SK-N-SH (cell line): ENCODE measurements around the gene RARB. TPM values are rescaled to one million over a fixed set of nuclear protein-coding genes. Genes with fewer than 3 reads are reported as not detected.

Experiments used
- CTCF ChIA-PET: fragments of 300-600, 350-600 bp; formaldehyde crosslinking; extraction: SDS; loops from one replicate; lab custom pipeline; 2021; lab: Yijun Ruan, JAX
- POLR2A ChIA-PET: fragments of 350-600 bp; sonication (Branson Sonifier 250); formaldehyde crosslinking; extraction: SDS; loops from one replicate; lab custom pipeline; 2020; ENCODE audit warnings: antibody characterized with exemption, inconsistent platforms; lab: Yijun Ruan, JAX
- DNase-seq: peaks from one replicate; pipeline ENCODE4 v3.0.0; 2012
- H2AFZ ChIP-seq: fragments of 200-600 bp; sonication (generic); 2 replicates; pipeline ENCODE4 v1.8.1; 2016; ENCODE audit warnings: antibody characterized with exemption, mild to moderate bottlenecking, low read depth
- H3F3A ChIP-seq: fragments of 200-600 bp; sonication (generic); replicated peaks from 2 replicates; pipeline ENCODE3; 2016; ENCODE audit warnings: antibody characterized with exemption, mild to moderate bottlenecking; ENCODE audit not compliant: insufficient read depth
- H3K27ac ChIP-seq, 2 experiments: fragments of 200-500 bp in 1 of 2; fragments of 200-600 bp in 1 of 2; sonication (Bioruptor generic) in 1 of 2; sonication (generic), shearing (Covaris generic) in 1 of 2; 2 replicates each; pipeline versions ENCODE4 v1.5.1 to v1.6.1; 2014 to 2016; ENCODE audit warnings: low read depth in 2 of 2, inconsistent platforms in 1 of 2, low read length in 1 of 2, mild to moderate bottlenecking in 1 of 2, mixed read lengths in 1 of 2
- H3K27me3 ChIP-seq: fragments of 200-600 bp; sonication (generic), shearing (Covaris generic); 2 replicates; pipeline ENCODE4 v1.6.1; 2016; ENCODE audit warnings: mixed run types; ENCODE audit not compliant: insufficient read depth
- H3K36me3 ChIP-seq, 2 experiments: fragments of 200-500 bp in 1 of 2; fragments of 200-600 bp in 1 of 2; sonication (Bioruptor generic) in 1 of 2; sonication (generic) in 1 of 2; replicated peaks in 1 of 2; 2 replicates each; pipeline versions ENCODE3 to v1.5.1; 2014 to 2016; ENCODE audit warnings: low read length in 1 of 2, mild to moderate bottlenecking in 1 of 2; ENCODE audit not compliant: insufficient read depth in 2 of 2, control insufficient read depth in 1 of 2
- H3K4me1 ChIP-seq, 2 experiments: fragments of 200-500 bp in 1 of 2; fragments of 200-600 bp in 1 of 2; sonication (Bioruptor generic) in 1 of 2; sonication (generic), shearing (Covaris generic) in 1 of 2; 2 replicates each; pipeline versions ENCODE4 v1.5.1 to v1.6.1; 2014 to 2016; ENCODE audit warnings: low read depth in 1 of 2, low read length in 1 of 2, mixed run types in 1 of 2; ENCODE audit not compliant: insufficient read depth in 2 of 2, control insufficient read depth in 1 of 2
- H3K4me2 ChIP-seq: fragments of 200-600 bp; sonication (generic), shearing (Covaris generic); 2 replicates; pipeline ENCODE4 v1.6.1; 2017; ENCODE audit warnings: mixed run types
- H3K4me3 ChIP-seq, 2 experiments: fragments of 200-500 bp in 1 of 2; fragments of 200-600 bp in 1 of 2; sonication (Bioruptor generic) in 1 of 2; sonication (generic), shearing (Covaris generic) in 1 of 2; 2 replicates each; pipeline versions ENCODE4 v1.5.1 to v1.8.1; 2014 to 2016; ENCODE audit warnings: low read depth in 2 of 2, inconsistent platforms in 1 of 2, low read length in 1 of 2, mild to moderate bottlenecking in 1 of 2, mixed read lengths in 1 of 2, moderate library complexity in 1 of 2
- H3K79me2 ChIP-seq: fragments of 200-600 bp; sonication (generic); 2 replicates; pipeline ENCODE4 v1.8.1; 2017; ENCODE audit warnings: mild to moderate bottlenecking; ENCODE audit not compliant: insufficient read depth
- H3K9ac ChIP-seq: fragments of 200-600 bp; sonication (generic); 2 replicates; pipeline ENCODE4 v1.6.1; 2017; ENCODE audit warnings: mixed run types
- H3K9me2 ChIP-seq: fragments of 200-600 bp; sonication (generic); 2 replicates; pipeline ENCODE4 v1.6.1; 2017; ENCODE audit warnings: mixed run types
- H3K9me3 ChIP-seq: fragments of 200-600 bp; sonication (generic); 2 replicates; pipeline ENCODE4 v1.6.1; 2017; ENCODE audit warnings: mixed run types, mild to moderate bottlenecking, moderate library complexity
- H4K20me1 ChIP-seq: fragments of 200-600 bp; sonication (generic); 2 replicates; pipeline ENCODE4 v1.6.1; 2017; ENCODE audit warnings: mild to moderate bottlenecking, mixed run types; ENCODE audit not compliant: insufficient read depth
- ELF1 ChIP-seq: IDR thresholded peaks from 2 replicates; pipeline ENCODE4 v1.4.0; 2012
- EP300 ChIP-seq, 2 experiments: IDR thresholded peaks; 2 replicates each; pipeline versions ENCODE4 v1.4.0 to v1.6.1; 2012; ENCODE audit warnings: borderline replicate concordance in 1 of 2, low read depth in 1 of 2, low read length in 1 of 2
- EZH2phosphoT487 ChIP-seq: fragments of 200-600 bp; sonication (generic); IDR thresholded peaks from 2 replicates; pipeline ENCODE4 v1.6.1; 2017; ENCODE audit warnings: low read depth, mixed run types, mild to moderate bottlenecking, antibody characterized with exemption, moderate library complexity, borderline replicate concordance
- FOSL2 ChIP-seq: IDR thresholded peaks from 2 replicates; pipeline ENCODE4 v1.4.0; 2012; ENCODE audit warnings: low read depth, mild to moderate bottlenecking, moderate library complexity, borderline replicate concordance
- FOXM1 ChIP-seq: IDR thresholded peaks from 2 replicates; pipeline ENCODE4 v1.4.0; 2012; ENCODE audit warnings: low read depth, mild to moderate bottlenecking
- GABPA ChIP-seq: IDR thresholded peaks from 2 replicates; pipeline ENCODE4 v1.4.0; 2012; ENCODE audit warnings: low read depth, mild to moderate bottlenecking
- IRF3 ChIP-seq: fragments of 150-350 bp; IDR thresholded peaks from 2 replicates; pipeline ENCODE4 v1.6.1; 2016; ENCODE audit warnings: mild to moderate bottlenecking, low read depth, low read length
- MAX ChIP-seq: IDR thresholded peaks from 2 replicates; pipeline ENCODE4 v1.4.0; 2012; ENCODE audit warnings: low read depth
- NRF1 ChIP-seq: IDR thresholded peaks from 2 replicates; pipeline ENCODE4 v1.6.1; 2012; ENCODE audit warnings: low read depth, mild to moderate bottlenecking, low read length
- RAD21 ChIP-seq: IDR thresholded peaks from 2 replicates; pipeline ENCODE4 v1.6.1; 2012; ENCODE audit warnings: mild to moderate bottlenecking, low read length
- RCOR1 ChIP-seq: fragments of 150-350 bp; IDR thresholded peaks from 2 replicates; pipeline ENCODE4 v1.6.1; 2017; ENCODE audit warnings: antibody characterized with exemption, low read length
- RFX5 ChIP-seq: IDR thresholded peaks from 2 replicates; pipeline ENCODE4 v1.6.1; 2012; ENCODE audit warnings: mild to moderate bottlenecking, improper control_type of control experiment, low read length
- TCF12 ChIP-seq: IDR thresholded peaks from 2 replicates; pipeline ENCODE4 v1.4.0; 2012
- TEAD4 ChIP-seq: IDR thresholded peaks from 2 replicates; pipeline ENCODE4 v1.4.0; 2012; ENCODE audit warnings: mild to moderate bottlenecking, borderline replicate concordance; ENCODE audit not compliant: insufficient read depth
- YY1 ChIP-seq: IDR thresholded peaks from 2 replicates; pipeline ENCODE4 v1.4.0; 2012; ENCODE audit warnings: low read depth, mild to moderate bottlenecking
- polyA plus RNA-seq, 3 experiments: library from polyadenylated mRNA; depleted of rRNA; stranded (reverse); fragments of >200 nt; gene quantifications; 2 replicates each; pipeline ENCODE4 v1.2.3, GENCODE V29; 2012
- TF ChIP-seq, protein P1 (sequence below): IDR thresholded peaks from 2 replicates; pipeline ENCODE4 v1.6.1; 2012; ENCODE audit warnings: mild to moderate bottlenecking, low read depth, low read length, moderate library complexity

The RARB gene
- polyA plus RNA-seq, 1 of the 3 experiments (the other 2 are of a cell fraction), result 10.7 TPM

GRCh38 chr3:25515171-25515570 lies 87.1 kb downstream of the RARB start:
- ChIA-PET POLR2A (no interaction called here), CTCF (no interaction called here)
- no peaks in the 10 kb centered on the region for H4K20me1 ChIP-seq
- no peaks in the 10 kb centered on the region for H3K36me3 ChIP-seq
- H3K4me3 ChIP-seq, result no peak overlapping the region
- no peak overlapping the region for H3K4me2 ChIP-seq
- H3K79me2 ChIP-seq, result peaks cover 7% of the 10 kb centered on the region
- no peaks in the 10 kb centered on the region for H3K9me2 ChIP-seq
- H3K9ac ChIP-seq, result no peak overlapping the region
- H3K27me3 ChIP-seq, result no peaks in the 10 kb centered on the region
- no peak overlapping the region for H3K27ac ChIP-seq
- no peak for DNase-seq
- TF ChIP-seq NRF1 (no peak), FOSL2 (no peak), EZH2phosphoT487 (no peak), FOXM1 (no peak), IRF3 (no peak), TEAD4 (no peak), RAD21 (no peak), MAX (no peak), EP300 (IDR thresholded peaks at IDR 0.05; ENCODE audit: borderline replicate concordance in 1 of 2, low read depth in 1 of 2, low read length in 1 of 2) (no peak), RFX5 (no peak), ELF1 (no peak), YY1 (no peak), RCOR1 (no peak), TCF12 (no peak), GABPA (no peak)
- TF ChIP-seq, protein P1, sequence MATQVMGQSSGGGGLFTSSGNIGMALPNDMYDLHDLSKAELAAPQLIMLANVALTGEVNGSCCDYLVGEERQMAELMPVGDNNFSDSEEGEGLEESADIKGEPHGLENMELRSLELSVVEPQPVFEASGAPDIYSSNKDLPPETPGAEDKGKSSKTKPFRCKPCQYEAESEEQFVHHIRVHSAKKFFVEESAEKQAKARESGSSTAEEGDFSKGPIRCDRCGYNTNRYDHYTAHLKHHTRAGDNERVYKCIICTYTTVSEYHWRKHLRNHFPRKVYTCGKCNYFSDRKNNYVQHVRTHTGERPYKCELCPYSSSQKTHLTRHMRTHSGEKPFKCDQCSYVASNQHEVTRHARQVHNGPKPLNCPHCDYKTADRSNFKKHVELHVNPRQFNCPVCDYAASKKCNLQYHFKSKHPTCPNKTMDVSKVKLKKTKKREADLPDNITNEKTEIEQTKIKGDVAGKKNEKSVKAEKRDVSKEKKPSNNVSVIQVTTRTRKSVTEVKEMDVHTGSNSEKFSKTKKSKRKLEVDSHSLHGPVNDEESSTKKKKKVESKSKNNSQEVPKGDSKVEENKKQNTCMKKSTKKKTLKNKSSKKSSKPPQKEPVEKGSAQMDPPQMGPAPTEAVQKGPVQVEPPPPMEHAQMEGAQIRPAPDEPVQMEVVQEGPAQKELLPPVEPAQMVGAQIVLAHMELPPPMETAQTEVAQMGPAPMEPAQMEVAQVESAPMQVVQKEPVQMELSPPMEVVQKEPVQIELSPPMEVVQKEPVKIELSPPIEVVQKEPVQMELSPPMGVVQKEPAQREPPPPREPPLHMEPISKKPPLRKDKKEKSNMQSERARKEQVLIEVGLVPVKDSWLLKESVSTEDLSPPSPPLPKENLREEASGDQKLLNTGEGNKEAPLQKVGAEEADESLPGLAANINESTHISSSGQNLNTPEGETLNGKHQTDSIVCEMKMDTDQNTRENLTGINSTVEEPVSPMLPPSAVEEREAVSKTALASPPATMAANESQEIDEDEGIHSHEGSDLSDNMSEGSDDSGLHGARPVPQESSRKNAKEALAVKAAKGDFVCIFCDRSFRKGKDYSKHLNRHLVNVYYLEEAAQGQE, result no peak
- no peak overlapping the region for H2AFZ ChIP-seq
- no peaks in the 10 kb centered on the region for H3F3A ChIP-seq
- H3K9me3 ChIP-seq, result no peaks in the 10 kb centered on the region
- peaks cover 2 to 10% of the 10 kb centered on the region in 2 experiments; a peak in 3 of 4 replicates for H3K4me1 ChIP-seq
